Activated T-helper 1 cell treated with Interleukin-2 at 50 U/mL for 16 hours (primary cell): ENCODE measurements around the gene RPS6KC1.
"Not testable (repeated sequence)": the region's sequence is repeated elsewhere in the genome, so short reads cannot be mapped to it uniquely, and the experiment has no call there.

Experiments used
- DNase-seq: peaks from one replicate; pipeline ENCODE4 v3.0.0-alpha.2; 2020; ENCODE audit warnings: low read depth

The RPS6KC1 gene

DNA sequence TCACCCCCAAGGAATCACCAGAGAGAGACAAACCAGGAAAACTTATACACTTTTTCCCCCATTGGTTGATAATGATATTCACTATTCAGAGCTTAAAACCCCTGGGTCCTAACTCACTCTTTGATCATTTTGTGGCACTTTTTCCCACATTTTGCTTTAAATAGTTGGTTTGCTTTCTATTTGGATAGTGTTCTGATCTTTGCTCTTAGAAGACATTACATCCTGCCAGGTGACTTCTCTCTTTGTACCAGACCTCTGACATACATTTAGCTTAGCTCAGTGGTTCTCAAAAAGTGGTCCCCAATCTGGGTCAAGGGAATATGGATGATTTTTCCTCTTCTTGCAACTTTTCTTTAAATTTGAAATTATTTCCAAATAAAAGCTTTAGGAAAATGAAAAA is 228.4 kb downstream of the RPS6KC1 start:
- DNase-seq = no peak

DNA sequence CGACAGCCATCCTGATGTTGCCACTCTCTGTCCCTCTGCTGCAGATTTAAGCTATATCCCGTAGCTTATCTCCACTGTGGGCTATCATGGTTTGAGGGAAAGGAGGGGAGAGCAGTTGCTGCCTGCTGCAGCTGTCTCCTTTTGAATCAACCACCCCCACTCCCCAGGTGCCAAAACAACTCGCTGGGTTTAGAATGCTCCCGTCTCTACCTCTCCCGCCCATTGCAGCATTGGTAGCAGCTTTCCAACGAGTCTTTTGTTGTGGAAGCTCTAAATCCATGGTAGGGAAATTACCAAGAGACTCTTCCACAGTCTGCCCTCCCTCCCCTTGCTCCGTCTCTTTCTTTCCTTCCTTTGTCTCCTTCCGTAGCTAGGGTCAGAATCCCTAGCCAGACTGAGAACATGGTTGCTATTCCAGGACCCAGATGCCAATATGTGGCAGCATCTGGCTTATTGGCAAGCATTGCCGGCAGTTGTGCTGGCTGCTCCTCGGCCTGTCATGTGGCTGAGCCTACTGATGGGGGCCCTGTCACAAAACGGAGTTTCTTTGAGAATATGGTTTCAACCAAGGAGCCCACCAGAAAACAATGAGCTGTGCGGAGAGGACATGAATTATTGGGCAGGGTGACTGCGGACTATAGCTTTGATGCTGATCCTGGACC is 230.7 kb downstream of the RPS6KC1 start:
- DNase-seq = no peak

DNA sequence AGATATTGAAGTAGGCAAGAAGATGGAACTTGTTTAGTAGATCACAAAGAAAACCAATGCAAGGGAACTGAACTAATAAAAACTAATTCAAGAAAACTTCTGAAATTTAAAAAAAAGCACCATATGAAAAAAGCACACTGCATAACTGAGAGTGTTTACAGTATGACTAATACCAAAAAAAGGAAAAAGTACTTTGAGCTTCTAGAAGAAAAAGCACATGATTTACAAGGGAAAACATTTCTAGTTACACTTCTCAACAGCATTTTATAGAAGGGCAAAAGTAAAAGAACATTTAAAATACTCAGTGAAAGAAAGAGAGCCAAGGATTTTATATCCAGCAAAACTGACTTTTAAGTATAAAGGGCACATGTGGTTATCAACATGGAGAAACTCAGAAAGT is 233.6 kb downstream of the RPS6KC1 start:
- no peak for DNase-seq

DNA sequence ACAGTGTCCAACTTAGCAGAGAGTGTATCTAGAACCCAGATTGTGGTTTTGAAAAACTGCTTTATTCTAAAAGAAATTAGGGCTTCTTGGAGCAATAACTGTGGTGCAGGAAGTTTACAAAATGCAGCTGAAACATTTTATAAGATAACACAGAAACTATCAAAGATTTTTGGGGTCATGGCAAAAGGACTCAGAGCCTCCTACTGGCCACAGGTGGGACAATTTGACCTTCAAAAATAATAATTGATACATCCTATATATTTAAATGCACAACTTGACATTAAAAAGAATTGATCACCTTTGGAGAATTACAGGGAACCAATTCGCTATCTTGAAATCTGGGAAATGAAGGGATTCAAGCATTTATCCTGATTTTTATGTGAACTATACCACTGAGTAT is 235.2 kb downstream of the RPS6KC1 start:
- no peak for DNase-seq

DNA sequence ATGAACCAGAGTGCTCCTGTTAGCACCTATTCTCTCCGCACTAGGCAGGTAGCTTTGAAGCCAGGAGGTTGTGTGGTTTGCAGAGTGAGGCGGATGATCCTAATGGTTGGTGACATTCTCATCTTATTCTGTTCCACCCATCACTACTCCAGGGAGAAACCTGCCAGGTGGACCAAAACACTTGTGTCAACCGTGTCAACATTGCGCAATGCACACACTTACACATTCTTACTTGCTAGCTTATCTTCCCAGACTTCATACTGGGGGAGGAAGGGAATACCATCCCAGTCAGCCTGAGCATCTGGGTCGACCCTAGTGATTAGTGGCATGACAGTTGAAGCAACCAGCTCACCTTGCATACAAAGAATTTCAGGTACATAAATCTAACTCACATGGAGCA is 236.9 kb downstream of the RPS6KC1 start:
- DNase-seq = no peak

DNA sequence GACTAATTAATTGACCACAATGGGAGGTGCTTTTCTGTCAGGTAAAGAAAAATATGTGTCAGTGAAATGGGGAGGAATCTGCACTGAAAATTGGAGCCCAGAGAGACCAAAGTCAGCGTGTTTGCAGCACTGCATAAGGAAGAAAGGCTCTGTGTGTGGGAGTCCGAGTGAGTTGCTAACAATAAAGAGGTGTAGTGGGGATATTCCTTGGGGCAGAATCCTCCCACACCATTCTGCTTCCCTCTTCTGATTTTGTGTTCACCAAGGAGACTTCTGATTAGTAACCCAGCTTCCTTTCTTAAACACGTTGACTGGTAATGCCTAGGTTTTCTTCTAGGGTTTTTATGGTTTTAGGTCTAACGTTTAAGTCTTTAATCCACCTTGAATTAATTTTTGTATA is 240.5 kb downstream of the RPS6KC1 start:
- no peak for DNase-seq

DNA sequence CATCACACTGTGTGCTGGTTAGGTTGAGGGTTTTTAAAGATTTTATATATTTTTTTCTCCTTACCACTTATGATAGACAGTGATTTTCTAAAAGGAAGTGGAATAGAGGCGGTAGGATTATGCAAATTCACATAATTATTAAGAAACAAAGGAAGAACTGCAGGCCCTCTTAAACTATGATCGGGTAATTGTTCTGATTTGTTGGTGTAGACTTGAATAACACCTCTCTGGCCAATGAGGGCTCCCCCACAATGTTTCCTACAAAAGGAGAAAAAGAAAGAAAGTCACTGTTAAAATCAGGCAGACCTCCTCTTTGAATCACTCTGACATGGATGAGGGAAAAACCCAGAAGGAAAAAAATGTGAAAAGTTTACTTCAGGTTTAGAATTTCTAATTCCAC is 241.6 kb downstream of the RPS6KC1 start:
- DNase-seq = no peak

DNA sequence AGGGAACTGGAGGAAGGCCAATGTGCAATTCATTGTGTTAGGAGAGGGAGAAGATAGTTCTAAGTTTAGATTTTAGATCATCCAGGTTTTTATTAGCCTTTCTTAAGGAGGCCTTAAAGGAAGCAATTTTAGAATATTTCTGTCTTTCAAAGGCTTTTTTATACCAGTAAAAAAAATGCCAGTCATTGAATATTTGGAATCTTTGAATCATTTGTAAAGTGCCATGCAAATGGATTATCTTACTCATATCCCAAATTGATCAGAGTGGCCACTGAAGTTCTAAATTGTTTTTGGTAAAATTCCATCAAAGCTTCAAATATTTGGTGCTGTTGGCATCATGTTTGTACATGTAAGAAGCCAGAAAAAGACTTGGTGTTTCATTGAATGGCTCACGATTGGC is 244.8 kb downstream of the RPS6KC1 start:
- no peak for DNase-seq

DNA sequence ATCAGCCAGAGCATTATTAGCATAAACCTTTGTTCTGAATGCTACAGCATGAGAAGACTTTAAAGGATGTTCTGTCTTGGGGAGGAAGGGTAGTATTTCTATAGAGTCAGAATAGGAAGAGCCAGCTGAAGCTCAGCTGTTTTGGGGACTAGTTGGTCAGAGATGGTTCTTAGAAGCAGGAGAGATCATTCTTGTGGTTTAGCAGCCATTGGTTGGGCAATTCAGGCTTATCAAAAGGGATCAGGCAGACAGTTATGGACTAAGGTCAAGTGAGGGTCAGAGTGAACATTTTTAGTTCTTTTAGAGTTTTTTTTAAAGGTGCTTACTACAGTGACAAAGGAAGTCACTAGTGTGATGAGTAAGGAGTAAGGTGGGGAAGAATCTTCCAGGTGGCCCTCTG is 245.5 kb downstream of the RPS6KC1 start:
- no peak for DNase-seq

DNA sequence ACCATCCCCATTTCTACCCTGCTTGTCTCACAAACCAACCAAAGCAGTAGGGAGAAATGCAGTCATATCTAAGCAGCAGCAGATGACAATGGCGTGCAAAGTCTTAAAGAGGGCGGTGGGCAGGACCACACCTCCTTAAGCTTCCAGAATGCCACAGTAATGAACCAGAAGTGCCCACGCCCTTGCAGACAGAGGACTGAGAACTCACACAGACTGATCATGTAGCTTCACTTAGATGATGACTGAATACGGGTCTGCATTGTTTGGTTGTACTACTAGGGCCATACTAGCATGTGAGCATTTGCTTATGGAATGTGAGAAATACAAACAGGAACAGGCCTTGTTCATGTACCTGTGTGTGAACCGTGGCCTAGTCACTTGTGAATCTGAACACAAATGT is 246.0 kb downstream of the RPS6KC1 start:
- no peak for DNase-seq

DNA sequence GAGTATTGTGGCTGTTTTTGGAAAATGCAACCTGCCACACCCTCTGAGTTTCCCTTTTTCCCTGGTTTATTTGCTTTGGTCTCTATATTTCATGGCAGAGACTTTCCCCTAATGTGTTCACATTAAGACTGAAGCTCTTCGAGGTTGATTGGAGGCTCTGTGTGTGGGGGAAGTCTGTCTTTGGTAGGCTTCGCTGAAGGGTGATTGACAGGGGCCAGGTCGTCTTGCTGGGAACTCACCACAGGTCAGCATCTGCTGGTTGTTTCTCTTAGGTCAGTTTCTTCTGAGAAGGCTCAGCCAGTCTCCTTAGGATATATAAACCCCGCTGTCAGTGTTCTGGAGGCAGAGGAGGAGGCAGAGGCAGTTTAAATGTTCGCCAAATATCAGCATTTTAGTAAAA is 249.4 kb downstream of the RPS6KC1 start:
- DNase-seq = no peak

DNA sequence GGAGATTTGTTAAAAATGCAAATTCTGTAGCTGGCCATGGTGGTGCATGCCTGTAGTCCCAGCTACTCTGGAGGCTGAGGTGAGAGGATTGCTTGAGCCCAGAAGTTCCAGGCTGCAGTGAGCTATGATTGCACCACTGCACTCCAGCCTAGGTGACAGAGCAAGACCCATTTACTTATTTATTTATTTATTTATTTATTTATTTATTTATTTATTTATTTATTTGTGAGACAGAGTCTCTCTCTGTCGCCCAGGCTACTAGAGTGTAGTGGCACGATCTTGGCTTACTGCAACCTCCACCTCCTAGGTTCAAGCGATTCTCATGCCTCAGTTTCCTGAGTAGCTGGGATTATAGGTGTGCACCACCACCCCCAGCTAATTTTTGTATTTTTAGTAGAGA is 250.5 kb downstream of the RPS6KC1 start:
- DNase-seq = not testable (repeated sequence)

DNA sequence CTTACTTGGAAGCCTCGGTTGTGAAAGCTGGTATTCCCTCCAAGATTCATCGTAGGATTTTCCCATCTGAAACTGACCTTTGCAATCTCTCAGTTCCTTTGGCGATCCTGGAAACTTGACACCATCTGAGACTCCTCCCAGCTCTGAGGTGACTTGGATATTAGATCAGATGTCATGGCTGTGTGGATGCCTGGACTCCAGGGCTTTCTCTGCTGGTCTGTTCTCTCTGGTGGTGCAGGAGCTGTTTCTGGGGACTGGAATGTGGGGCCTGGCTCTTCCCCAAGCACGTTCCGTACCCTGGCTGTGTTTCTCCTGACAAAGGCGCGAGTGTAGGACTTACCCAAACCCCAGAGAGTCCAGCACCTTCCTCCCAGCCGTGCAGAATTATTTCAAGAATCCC is 252.2 kb downstream of the RPS6KC1 start:
- no peak for DNase-seq

DNA sequence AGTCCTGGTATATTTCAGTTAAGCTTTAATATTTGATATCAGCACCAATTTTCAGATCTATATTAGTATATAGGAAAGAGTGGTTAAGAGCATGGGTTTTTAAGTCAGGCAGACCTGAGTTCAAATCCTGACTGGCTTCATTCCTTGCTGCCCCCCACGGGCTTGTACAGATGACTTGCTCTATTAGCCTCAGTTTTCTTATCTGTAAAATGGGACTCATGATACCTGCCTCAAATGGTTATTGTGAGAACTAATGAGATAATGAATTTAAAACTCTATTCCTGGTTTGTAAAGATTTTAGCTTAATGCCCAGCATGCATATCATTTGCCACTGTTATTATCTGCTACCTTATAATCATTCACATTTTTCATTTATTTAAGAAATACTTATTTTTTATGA is 264.5 kb downstream of the RPS6KC1 start:
- no peak for DNase-seq

DNA sequence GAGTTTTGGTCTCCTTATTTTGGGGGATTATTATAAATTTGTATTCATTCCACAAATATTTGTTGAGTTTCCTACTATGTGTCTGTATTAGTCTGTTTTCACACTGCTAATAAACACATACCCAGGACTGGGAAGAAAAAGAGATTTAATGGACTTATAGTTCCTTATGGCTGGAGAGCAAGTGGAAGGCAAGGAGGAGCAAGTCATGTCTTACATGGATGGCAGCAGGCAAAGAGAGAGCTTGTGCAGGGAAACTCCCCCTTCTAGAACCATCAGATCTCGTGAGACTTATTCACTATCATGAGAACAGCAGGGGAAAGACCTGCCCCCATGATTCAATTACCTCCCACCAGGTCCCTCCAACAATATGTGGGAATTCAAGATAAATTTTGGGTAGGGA is 267.4 kb downstream of the RPS6KC1 start:
- DNase-seq = not testable (repeated sequence)

DNA sequence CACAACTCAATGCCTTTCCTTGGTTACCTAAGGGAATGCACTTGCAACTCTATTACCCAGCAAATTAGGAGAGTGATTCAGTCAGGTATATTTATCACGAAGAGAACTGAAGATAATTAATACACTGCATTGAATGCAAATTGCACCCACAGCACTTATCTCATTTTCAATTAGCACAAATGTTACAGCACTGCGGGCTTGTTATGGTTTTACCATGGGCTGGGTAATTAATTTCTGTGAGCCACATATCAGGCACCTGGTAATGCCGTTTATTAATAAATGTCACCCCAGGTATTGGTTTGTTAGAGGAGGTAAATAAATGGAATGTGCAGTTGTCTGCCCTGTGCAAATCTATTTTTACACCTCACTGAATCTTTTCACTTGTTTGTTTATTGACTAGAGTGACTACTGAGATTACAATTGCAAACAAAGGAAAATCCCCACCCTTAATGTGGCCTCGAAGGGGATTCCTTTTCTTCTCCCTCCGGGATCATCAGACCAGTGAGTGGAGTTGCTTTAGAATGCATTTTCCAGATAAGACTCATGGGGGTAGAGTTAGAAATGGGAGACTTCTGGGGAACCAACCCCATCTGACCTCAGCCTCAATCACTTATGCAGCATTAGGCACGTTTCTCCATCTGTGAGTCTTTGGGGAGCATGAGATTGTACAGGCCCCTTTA is 269.3 kb downstream of the RPS6KC1 start:
- no peak for DNase-seq
